Measurements from ENCODE around the gene FYN.

DNA sequence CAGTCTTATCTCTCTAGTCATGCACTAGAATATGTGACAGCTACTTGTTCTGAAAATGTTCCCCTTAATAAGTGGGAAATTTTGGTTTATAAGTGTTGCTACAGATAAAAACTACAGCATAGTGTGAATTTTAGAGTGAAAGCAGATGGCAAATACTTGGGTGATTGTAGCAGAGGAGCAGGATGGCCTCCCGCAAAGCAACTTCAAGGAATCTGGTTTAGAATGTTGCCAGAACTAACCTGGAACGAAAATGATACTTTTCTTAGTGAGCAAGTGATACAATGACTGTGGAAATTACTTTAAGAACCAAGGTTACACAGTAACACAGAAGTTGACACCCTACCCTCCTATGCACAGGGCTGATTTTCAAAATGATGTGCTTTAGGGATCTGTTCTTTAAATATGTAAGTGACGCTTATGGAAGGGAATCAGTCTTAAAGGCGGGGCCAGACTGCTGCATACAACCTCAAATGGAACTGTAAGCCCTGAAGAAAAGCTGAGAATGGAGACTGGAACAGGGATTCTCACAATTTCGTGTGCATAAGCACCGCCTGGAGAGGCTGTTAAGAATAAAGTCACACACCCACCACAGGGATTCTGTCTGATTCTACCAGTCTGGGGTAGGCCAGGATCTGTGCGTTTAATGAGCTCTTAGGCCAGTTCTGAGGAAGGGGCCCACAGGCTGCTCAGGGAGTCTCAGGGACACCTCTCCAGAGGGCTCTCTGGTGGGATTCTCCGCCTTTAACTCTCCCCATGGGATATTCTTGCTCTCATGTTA is 97.9 kb downstream of the FYN start:
- TF ChIP-seq, protein P1, sequence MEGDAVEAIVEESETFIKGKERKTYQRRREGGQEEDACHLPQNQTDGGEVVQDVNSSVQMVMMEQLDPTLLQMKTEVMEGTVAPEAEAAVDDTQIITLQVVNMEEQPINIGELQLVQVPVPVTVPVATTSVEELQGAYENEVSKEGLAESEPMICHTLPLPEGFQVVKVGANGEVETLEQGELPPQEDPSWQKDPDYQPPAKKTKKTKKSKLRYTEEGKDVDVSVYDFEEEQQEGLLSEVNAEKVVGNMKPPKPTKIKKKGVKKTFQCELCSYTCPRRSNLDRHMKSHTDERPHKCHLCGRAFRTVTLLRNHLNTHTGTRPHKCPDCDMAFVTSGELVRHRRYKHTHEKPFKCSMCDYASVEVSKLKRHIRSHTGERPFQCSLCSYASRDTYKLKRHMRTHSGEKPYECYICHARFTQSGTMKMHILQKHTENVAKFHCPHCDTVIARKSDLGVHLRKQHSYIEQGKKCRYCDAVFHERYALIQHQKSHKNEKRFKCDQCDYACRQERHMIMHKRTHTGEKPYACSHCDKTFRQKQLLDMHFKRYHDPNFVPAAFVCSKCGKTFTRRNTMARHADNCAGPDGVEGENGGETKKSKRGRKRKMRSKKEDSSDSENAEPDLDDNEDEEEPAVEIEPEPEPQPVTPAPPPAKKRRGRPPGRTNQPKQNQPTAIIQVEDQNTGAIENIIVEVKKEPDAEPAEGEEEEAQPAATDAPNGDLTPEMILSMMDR (IDR thresholded peaks at IDR 0.05; ENCODE audit: insufficient read depth, low read length, poor library complexity, severe bottlenecking): no peak
- TF ChIP-seq EZH2phosphoT487 (conservative IDR thresholded peaks at IDR 0.05; ENCODE audit: low read length): no peak

Data from SU-DHL-6 (cell line).